NCI-H446 treated with DMSO at 0.1 percent for 48 hours (cell line): ENCODE measurements around the gene TPSG1.
"Not testable (repeated sequence)": the region's sequence is repeated elsewhere in the genome, so short reads cannot be mapped to it uniquely, and the experiment has no call there.

ENCODE experiments used
- DNase-seq: peaks from one replicate; lab custom pipeline; 2025; lab: John Stamatoyannopoulos, UW

Gene TPSG1

GRCh38 chr16:1194665-1195392, 30.2 kb downstream of the TPSG1 start:
- DNase-seq: no peak

- DNase-seq: no peak
Observed at GRCh38 chr16:1193825-1194581, 31.1 kb downstream of the TPSG1 start.

- DNase-seq: no peak
Observed at GRCh38 chr16:1193143-1193824, 31.8 kb downstream of the TPSG1 start.

GRCh38 chr16:1192384-1193073, 32.5 kb downstream of the TPSG1 start:
- DNase-seq: no peak

- DNase-seq: not testable (repeated sequence)
Observed at GRCh38 chr16:1190789-1191188, 34.3 kb downstream of the TPSG1 start.

DNA sequence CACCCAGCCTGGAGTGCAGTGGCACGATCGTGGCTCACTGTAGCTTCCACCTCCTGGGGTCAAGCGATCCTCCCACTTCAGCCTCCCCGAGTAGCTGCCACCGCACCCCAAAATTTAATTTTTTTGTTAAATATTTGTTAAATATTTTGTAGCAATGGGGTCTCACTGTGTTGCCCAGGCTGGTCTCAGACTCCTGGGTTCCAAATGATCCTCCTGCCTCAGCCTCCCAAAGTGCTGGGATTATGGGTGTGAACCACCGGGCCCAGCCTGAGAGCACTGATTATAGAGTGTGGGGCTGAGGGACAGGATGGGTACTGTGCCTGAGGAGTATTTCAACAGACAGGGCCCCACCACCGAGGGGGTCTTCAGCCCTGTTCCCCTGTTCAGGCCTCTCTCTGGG, 35.6 kb downstream of the TPSG1 start:
- no peak for DNase-seq

- DNase-seq: no peak
Observed at GRCh38 chr16:1188432-1189189, 36.5 kb downstream of the TPSG1 start.

DNA sequence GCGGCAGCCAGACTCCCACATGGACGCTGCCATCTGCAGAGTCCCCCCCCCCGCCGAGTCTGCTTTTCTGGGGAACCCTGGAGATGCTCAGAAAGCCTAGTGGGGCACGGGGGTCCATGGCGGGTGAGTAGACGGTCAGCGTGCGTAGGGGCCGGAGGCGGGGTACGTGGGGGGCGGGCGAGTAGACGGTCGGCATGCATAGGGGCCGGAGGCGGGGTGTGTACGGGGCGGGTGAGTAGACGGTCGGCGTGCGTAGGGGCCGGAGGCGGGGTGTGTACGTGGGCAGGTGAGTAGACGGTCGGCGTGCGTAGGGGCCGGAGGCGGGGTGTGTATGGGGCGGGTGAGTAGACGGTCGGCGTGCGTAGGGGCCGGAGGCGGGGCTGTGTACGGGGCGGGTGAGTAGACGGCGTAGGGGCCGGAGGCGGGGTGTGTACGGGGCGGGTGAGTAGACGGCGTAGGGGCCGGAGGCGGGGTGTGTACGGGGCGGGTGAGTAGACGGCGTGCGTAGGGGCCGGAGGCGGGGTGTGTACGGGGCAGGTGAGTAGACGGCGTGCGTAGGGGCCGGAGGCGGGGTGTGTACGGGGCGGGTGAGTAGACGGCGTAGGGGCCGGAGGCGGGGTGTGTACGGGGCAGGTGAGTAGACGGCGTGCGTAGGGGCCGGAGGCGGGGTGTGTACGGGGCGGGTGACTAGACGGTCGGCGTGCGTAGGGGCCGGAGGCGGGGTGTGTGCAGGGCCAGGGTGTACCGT, 39.4 kb downstream of the TPSG1 start:
- not testable (repeated sequence) for DNase-seq

GRCh38 chr16:1184980-1185379, 40.1 kb downstream of the TPSG1 start:
- no peak for DNase-seq

GRCh38 chr16:1184156-1184868, 40.8 kb downstream of the TPSG1 start:
- no peak for DNase-seq

DNA sequence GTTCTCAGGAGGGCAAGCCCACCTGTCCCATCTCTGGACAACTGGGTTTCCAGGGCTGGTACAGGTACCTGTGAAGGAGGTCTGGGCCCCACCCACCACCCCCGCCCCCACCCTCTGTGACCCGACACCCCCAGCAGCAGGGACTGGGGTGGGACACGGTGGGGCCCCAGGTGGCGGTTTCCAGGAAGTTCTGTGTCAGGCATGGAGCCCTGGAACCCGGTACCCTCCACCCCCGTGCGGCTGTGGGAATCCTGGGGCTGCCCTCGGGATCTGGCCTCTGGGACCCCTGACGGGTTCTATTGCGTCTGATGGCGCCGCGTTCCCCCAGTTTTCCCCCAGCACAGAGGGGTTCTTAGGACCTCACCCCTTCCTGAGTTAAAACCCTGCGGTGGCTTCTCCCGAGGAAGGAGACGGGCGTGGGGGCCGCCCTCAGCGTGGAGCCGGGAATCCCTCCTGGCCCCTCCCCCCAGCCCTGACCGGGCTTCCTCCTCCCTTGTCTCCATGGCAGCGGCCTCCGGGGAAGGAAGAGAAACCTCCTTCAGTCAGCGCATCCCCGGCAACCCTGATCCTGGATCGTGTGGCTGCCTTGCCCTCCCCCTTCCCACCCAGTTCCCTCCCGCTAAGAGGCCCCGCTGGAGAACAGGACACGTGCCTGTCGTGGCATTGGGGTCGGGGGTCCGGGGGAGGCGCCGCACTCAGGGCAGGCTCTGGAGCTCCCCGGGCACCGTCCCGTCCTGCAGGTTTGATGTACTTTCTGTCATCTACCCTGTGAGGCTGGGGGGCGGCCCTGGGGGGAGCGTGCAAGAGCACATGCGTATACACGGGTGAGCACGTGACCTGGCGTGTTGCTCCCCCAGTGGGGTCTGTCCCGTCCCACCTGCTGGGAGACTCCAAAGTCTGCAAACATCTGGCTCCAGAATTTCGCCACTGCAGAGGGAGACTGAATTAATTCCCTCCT, 41.8 kb downstream of the TPSG1 start:
- no peak for DNase-seq

- DNase-seq: no peak
Observed at GRCh38 chr16:1182316-1182671, 42.8 kb downstream of the TPSG1 start.

- no peak for DNase-seq
Observed at GRCh38 chr16:1181404-1182315, 43.4 kb downstream of the TPSG1 start.

GRCh38 chr16:1180549-1181403, 44.3 kb downstream of the TPSG1 start:
- no peak for DNase-seq

- DNase-seq: no peak
Observed at GRCh38 chr16:1178295-1178910, 46.7 kb downstream of the TPSG1 start.

DNA sequence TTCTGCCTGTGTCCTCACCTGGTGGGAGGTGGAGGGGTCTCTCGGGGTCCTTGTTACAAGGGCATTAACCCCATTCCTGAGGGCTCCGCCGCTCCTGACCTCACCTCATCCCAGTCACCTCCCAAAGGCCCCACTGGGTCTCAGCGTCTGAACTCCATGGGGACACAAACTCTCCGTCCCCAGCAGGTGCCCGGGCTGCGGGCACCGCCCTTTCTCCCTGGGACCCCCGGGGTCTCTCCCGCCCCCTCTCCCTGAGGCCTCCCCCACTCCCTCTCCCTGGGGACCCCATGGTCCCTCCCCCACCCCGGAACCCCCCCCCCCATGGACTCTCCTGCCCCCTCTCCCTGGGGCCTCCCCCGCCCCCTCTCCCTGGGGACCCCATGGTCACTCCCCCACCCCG, 47.3 kb downstream of the TPSG1 start:
- no peak for DNase-seq

DNA sequence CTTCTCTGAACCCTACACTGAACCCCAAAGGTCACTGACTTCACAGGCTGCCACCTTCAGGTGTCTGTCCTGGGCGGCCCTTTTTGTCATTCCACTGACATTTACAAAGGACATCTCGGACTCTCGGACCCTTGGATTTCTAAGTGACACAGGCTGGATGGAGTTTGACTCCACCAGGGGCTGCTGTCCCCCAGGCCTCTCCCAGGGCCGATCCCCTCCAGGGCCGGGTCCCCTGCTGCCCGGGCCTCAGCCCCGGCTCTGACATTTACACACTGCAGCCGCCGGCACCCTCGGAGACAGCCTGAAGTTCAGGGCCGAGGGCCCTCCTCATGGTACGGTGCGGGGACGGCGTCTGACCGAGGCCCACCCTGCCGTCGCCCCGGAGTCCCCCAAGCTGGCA, 48.0 kb downstream of the TPSG1 start:
- no peak for DNase-seq
